ENCODE data around the gene AGBL3. TPM values are rescaled to one million over a fixed set of nuclear protein-coding genes. Genes with fewer than 3 reads are reported as not detected.
"Not testable (repeated sequence)": the region's sequence is repeated elsewhere in the genome, so short reads cannot be mapped to it uniquely, and the experiment has no call there.

AGBL3 gene
- total RNA-seq, 4 donors from 2014 or later, result 0.29 to 12.5 (median 5.3) TPM

GRCh38 chr7:134962270-134962780 is 24.0 kb upstream of the AGBL3 start:
- intact Hi-C loops (cut with DNase I; ENCODE audit: low total_unique reads), result no loop called here
- H3K4me3 ChIP-seq, result no peak overlapping the region
- H3K4me1 ChIP-seq, result no peaks in the 10 kb centered on the region
- peaks cover 0 to 4% of the 10 kb centered on the region in 2 donors for H3K36me3 ChIP-seq
- DNase-seq, result no peak
- no peaks in the 10 kb centered on the region for H3K9me3 ChIP-seq
- no peaks in the 10 kb centered on the region for H3K27me3 ChIP-seq
- H3K27ac ChIP-seq, result peak overlapping the region; percentile 4 to 47
- TF ChIP-seq, protein P1, sequence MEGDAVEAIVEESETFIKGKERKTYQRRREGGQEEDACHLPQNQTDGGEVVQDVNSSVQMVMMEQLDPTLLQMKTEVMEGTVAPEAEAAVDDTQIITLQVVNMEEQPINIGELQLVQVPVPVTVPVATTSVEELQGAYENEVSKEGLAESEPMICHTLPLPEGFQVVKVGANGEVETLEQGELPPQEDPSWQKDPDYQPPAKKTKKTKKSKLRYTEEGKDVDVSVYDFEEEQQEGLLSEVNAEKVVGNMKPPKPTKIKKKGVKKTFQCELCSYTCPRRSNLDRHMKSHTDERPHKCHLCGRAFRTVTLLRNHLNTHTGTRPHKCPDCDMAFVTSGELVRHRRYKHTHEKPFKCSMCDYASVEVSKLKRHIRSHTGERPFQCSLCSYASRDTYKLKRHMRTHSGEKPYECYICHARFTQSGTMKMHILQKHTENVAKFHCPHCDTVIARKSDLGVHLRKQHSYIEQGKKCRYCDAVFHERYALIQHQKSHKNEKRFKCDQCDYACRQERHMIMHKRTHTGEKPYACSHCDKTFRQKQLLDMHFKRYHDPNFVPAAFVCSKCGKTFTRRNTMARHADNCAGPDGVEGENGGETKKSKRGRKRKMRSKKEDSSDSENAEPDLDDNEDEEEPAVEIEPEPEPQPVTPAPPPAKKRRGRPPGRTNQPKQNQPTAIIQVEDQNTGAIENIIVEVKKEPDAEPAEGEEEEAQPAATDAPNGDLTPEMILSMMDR (IDR thresholded peaks at IDR 0.05), result no peak
- TF ChIP-seq POLR2A (IDR thresholded peaks at IDR 0.05), result no peak

DNA sequence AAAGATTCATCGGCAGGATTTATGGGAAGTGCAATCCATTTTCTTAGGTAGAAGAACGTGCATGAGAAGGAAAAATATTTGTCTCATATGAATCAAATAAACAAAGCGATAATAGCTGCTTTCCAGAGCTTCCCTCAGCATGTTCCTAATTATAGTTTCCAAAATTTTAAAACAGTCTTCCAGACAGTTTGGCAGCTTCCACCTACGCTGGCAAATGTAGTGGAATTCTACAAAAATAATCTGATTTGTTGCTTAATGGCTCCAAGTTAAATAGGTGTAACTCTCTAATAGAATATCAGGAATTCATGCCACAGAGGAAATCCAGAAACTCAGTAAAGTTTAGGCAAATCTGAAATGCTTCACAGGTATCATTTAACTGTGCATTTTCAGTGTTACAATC is 23.3 kb upstream of the AGBL3 start:
- no peaks in the 10 kb centered on the region for H3K27me3 ChIP-seq
- TF ChIP-seq, protein P1 (IDR thresholded peaks at IDR 0.05), result no peak
- no peak for TF ChIP-seq POLR2A (IDR thresholded peaks at IDR 0.05)
- no peak overlapping the region for H3K4me3 ChIP-seq
- peak overlapping the region; percentile 4 to 47 for H3K27ac ChIP-seq
- peaks cover 0 to 4% of the 10 kb centered on the region in 2 donors for H3K36me3 ChIP-seq
- H3K4me1 ChIP-seq, result no peaks in the 10 kb centered on the region
- H3K9me3 ChIP-seq, result no peaks in the 10 kb centered on the region
- intact Hi-C loops (cut with DNase I; ENCODE audit: low total_unique reads), result no loop called here
- no peak for DNase-seq

DNA sequence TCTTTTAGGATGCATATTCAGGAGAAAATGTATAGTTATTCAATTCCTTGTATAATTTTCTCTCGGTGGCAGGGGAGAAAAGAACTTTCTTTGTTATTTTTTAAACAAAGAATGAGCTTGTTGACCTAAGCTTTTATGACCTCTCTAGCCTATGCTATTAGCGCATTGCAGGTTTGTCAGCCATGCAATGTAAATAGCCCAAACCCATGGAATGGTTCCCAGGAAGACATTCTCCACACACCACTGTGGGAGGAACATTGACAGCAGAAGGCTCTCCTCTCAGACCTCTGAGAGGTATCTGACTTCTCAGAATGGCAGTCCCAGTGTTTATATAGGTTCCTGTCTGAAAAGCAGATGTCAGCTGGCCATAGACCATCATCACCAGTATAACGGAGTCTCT is 19.6 kb upstream of the AGBL3 start:
- intact Hi-C loops (cut with DNase I; ENCODE audit: low total_unique reads), result no loop called here
- no peak overlapping the region for H3K27ac ChIP-seq
- H3K4me1 ChIP-seq, result no peaks in the 10 kb centered on the region
- DNase-seq, result no peak
- no peaks in the 10 kb centered on the region for H3K27me3 ChIP-seq
- no peaks in the 10 kb centered on the region for H3K9me3 ChIP-seq
- no peak overlapping the region for H3K4me3 ChIP-seq
- TF ChIP-seq, protein P1 (IDR thresholded peaks at IDR 0.05), result no peak
- no peak for TF ChIP-seq POLR2A (IDR thresholded peaks at IDR 0.05)
- H3K36me3 ChIP-seq, result peaks cover 0 to 4% of the 10 kb centered on the region in 2 donors

- TF ChIP-seq, protein P1 (IDR thresholded peaks at IDR 0.05), result no peak
- no peak for TF ChIP-seq POLR2A (IDR thresholded peaks at IDR 0.05)
- Histone ChIP-seq H3K27me3 (no peaks in the 10 kb centered on the region), H3K9me3 (no peaks in the 10 kb centered on the region), H3K4me3 (no peak overlapping the region), H3K27ac (no peak overlapping the region), H3K36me3 (peaks cover 0 to 4% of the 10 kb centered on the region in 2 donors), H3K4me1 (no peaks in the 10 kb centered on the region)
- DNase-seq, result no peak
- intact Hi-C loops (cut with DNase I; ENCODE audit: low total_unique reads), result no loop called here
These were observed 18.2 kb upstream of the AGBL3 start for GRCh38 chr7:134968110-134968509.

DNA sequence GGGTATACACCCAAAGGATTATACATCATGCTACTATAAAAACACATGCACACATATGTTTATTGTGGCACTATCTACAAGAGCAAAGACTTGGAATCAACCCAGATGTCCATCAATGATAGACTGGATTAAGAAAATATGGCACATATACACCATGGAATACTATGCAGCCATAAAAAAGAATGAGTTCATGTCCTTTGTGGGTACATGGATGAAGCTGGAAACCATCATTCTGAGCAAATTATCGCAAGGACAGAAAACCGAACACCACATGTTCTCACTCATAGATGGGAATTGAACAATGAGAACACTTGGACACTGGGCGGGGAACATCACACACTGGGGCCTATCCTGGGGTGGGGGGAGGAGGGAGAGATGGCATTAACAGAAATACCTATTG is 4.7 kb upstream of the AGBL3 start:
- H3K27me3 ChIP-seq; H3K36me3 ChIP-seq; H3K9me3 ChIP-seq; H3K27ac ChIP-seq; H3K4me1 ChIP-seq; DNase-seq; intact Hi-C loops (cut with DNase I; ENCODE audit: low total_unique reads); H3K4me3 ChIP-seq: not testable (repeated sequence)

DNA sequence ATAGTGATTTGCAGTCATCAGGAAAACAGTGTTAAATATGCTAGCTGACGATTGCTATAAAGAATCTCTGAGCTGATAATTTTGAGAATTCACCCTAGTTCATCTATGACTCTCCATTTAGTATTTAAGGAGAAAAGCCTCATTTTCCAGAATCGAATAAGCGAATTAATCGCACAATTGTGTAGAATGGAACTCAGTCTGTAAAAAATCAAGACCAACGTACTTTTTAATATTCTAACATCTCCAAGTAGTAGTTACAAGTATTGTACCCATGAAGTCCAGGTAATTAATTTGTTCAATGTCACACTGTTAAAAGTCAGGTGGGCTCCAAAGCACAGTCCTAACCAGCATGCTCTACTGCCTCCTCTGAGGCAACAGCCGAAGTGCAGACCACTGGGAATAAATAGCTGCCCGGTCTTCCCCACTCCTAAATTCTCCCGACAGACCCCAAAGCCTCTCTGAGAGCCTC is 380 bp upstream of the AGBL3 start:
- Histone ChIP-seq H3K36me3 (no peaks in the 10 kb centered on the region), H3K4me1 (peaks cover 0 to 6% of the 10 kb centered on the region in 2 donors), H3K9me3 (no peaks in the 10 kb centered on the region), H3K27ac (peak overlapping the region; percentile 95), H3K4me3 (peak overlapping the region; percentile 63 to 90), H3K27me3 (no peaks in the 10 kb centered on the region)
- TF ChIP-seq, protein P1 (IDR thresholded peaks at IDR 0.05), result no peak
- TF ChIP-seq POLR2A (IDR thresholded peaks at IDR 0.05), result no peak
- no peak for DNase-seq
- intact Hi-C loops (cut with DNase I; ENCODE audit: low total_unique reads), result no loop called here

All from uterus (tissue), 4 donors.